Keratinocyte (primary cell): Measurements from ENCODE around the gene UGT1A6. TPM values are rescaled to one million over a fixed set of nuclear protein-coding genes. Genes with fewer than 3 reads are reported as not detected.

Experiments used
- DNase-seq: peaks from one replicate; pipeline ENCODE4 v3.0.0-alpha.2; 2011; ENCODE audit warnings: low read depth, missing footprints, low spot score
- FAIRE-seq: peaks from 2 replicates; lab custom pipeline; 2011; peaks lifted over from hg19 to GRCh38; lab: Jason Lieb, UNC
- H2AFZ ChIP-seq: 2 replicates; pipeline ENCODE4 v1.6.0; 2012; ENCODE audit warnings: low read length, control low read depth, inconsistent platforms; ENCODE audit not compliant: control insufficient read depth
- H3K27ac ChIP-seq: 2 replicates; pipeline ENCODE4 v1.5.1; 2011; ENCODE audit warnings: low read length; ENCODE audit not compliant: control insufficient read depth, insufficient read depth
- H3K27me3 ChIP-seq: 3 replicates; pipeline ENCODE4 v1.6.0; 2011; ENCODE audit warnings: low read length; ENCODE audit not compliant: control insufficient read depth, insufficient read depth; ENCODE audit errors: extremely low read depth
- H3K36me3 ChIP-seq, 2 experiments: 2 replicates in 1 of 2; 3 replicates in 1 of 2; pipeline ENCODE4 v1.5.1; 2011; ENCODE audit warnings: low read length in 2 of 2, mild to moderate bottlenecking in 1 of 2; ENCODE audit not compliant: control insufficient read depth in 2 of 2, insufficient read depth in 2 of 2; ENCODE audit errors: extremely low read depth in 1 of 2
- H3K4me1 ChIP-seq: 3 replicates; pipeline ENCODE4 v1.5.1; 2011; ENCODE audit warnings: low read length; ENCODE audit not compliant: control insufficient read depth, insufficient read depth; ENCODE audit errors: extremely low read depth
- H3K4me2 ChIP-seq: 3 replicates; pipeline ENCODE4 v1.6.0; 2011; ENCODE audit warnings: low read depth, low read length; ENCODE audit not compliant: control insufficient read depth, insufficient read depth; ENCODE audit errors: extremely low read depth
- H3K4me3 ChIP-seq, 3 experiments: fragments of 200-600 bp in 1 of 3; sonication (generic) in 1 of 3; 2 replicates in 2 of 3; 3 replicates in 1 of 3; pipeline ENCODE4 v1.5.1; 2011 to 2016; ENCODE audit warnings: low read length in 3 of 3, mild to moderate bottlenecking in 3 of 3, control low read depth in 2 of 3, inconsistent platforms in 1 of 3, low read depth in 1 of 3, mixed read lengths in 1 of 3, mixed run types in 1 of 3, moderate library complexity in 1 of 3; ENCODE audit not compliant: control insufficient read depth in 2 of 3, insufficient read depth in 2 of 3; ENCODE audit errors: extremely low read depth in 1 of 3
- H3K79me2 ChIP-seq: 2 replicates; pipeline ENCODE4 v1.6.0; 2012; ENCODE audit warnings: low read length; ENCODE audit not compliant: control insufficient read depth, insufficient read depth
- H3K9ac ChIP-seq: 3 replicates; pipeline ENCODE4 v1.6.0; 2011; ENCODE audit warnings: low read length; ENCODE audit not compliant: control insufficient read depth, insufficient read depth; ENCODE audit errors: extremely low read depth
- H3K9me1 ChIP-seq: 3 replicates; pipeline ENCODE4 v1.6.0; 2011; ENCODE audit warnings: low read length; ENCODE audit not compliant: control insufficient read depth, insufficient read depth; ENCODE audit errors: extremely low read depth
- H3K9me3 ChIP-seq: 2 replicates; pipeline ENCODE4 v1.5.1; 2012; ENCODE audit warnings: low read depth, low read length; ENCODE audit not compliant: control insufficient read depth
- H4K20me1 ChIP-seq: 3 replicates; pipeline ENCODE4 v1.6.0; 2011; ENCODE audit warnings: low read length; ENCODE audit not compliant: control insufficient read depth, insufficient read depth; ENCODE audit errors: extremely low read depth
- CTCF ChIP-seq, 3 experiments: IDR thresholded peaks in 1 of 3; conservative IDR thresholded peaks in 1 of 3; optimal IDR thresholded peaks in 1 of 3; 2 replicates in 2 of 3; 3 replicates in 1 of 3; pipeline versions ENCODE3 to v1.5.1; 2011; ENCODE audit warnings: low read length in 3 of 3, mild to moderate bottlenecking in 3 of 3, moderate library complexity in 2 of 3, control low read depth in 1 of 3, inconsistent platforms in 1 of 3; ENCODE audit not compliant: insufficient read depth in 2 of 3; ENCODE audit errors: extremely low read depth in 1 of 3
- EZH2 ChIP-seq: IDR thresholded peaks from one replicate; pipeline ENCODE4 v1.6.1; 2012; ENCODE audit warnings: inconsistent platforms, mild to moderate bottlenecking, low read length, moderate library complexity
- dilution Hi-C: fragments of 300-500 bp; cut with MboI; formaldehyde crosslinking; loops from one replicate; pipeline ENCODE4 v1.7.0; 2020; ENCODE audit warnings: low sequenced_read_pairs; ENCODE audit not compliant: extremely low pct_ligation_motif_present
- polyA plus RNA-seq, 5 experiments: library from polyadenylated mRNA; depleted of rRNA in 3 of 5; stranded (reverse) in 3 of 5; stranded (forward) in 1 of 5; unstranded in 1 of 5; fragments of >200 nt; gene quantifications; 1 replicate in 1 of 5; 2 replicates in 3 of 5; 3 replicates in 1 of 5; pipeline versions ENCODE4 v1.2.1 to v1.2.3, GENCODE V29; 2011 to 2012; ENCODE audit warnings: missing spikeins in 2 of 5, low read depth in 1 of 5, low replicate concordance in 1 of 5

The UGT1A6 gene
- polyA plus RNA-seq, 1 donor (not counting 4 experiments of a cell fraction or from before 2014, with no cell fraction given): 133 TPM

GRCh38 chr2:233791151-233791882 is 98.6 kb downstream of the UGT1A6 start:
- Histone ChIP-seq H3K4me2 (no peak overlapping the region), H3K36me3 (no peaks in the 10 kb centered on the region), H4K20me1 (no peaks in the 10 kb centered on the region), H3K9ac (no peak overlapping the region), H3K27ac (no peak overlapping the region), H3K9me3 (no peaks in the 10 kb centered on the region), H3K9me1 (no peaks in the 10 kb centered on the region), H3K4me1 (peaks cover 1% of the 10 kb centered on the region), H3K27me3 (no peaks in the 10 kb centered on the region), H2AFZ (no peak overlapping the region), H3K4me3 (no peak overlapping the region), H3K79me2 (no peaks in the 10 kb centered on the region)
- DNase-seq (no peak), FAIRE-seq (no peak)
- dilution Hi-C loops: no loop called here
- TF ChIP-seq EZH2 (no peak), CTCF (optimal IDR thresholded peaks at IDR 0.05 in 1 of 3, IDR thresholded peaks at IDR 0.05 in 1 of 3, conservative IDR thresholded peaks at IDR 0.05 in 1 of 3; ENCODE audit: extremely low read depth in 1 of 3, insufficient read depth in 2 of 3, low read length in 3 of 3) (no peak)

- Histone ChIP-seq H3K4me3 (no peak overlapping the region), H3K9me3 (no peaks in the 10 kb centered on the region), H2AFZ (no peak overlapping the region), H3K4me1 (peaks cover 4% of the 10 kb centered on the region), H3K27me3 (no peaks in the 10 kb centered on the region), H3K27ac (no peak overlapping the region), H3K4me2 (no peak overlapping the region), H3K36me3 (no peaks in the 10 kb centered on the region), H3K9ac (no peak overlapping the region), H4K20me1 (no peaks in the 10 kb centered on the region), H3K79me2 (no peaks in the 10 kb centered on the region), H3K9me1 (no peaks in the 10 kb centered on the region)
- TF ChIP-seq EZH2 (no peak), CTCF (optimal IDR thresholded peaks at IDR 0.05 in 1 of 3, IDR thresholded peaks at IDR 0.05 in 1 of 3, conservative IDR thresholded peaks at IDR 0.05 in 1 of 3; ENCODE audit: extremely low read depth in 1 of 3, insufficient read depth in 2 of 3, low read length in 3 of 3) (no peak)
- DNase-seq: no peak
- FAIRE-seq: no peak
- dilution Hi-C loops: no loop called here
Observed at GRCh38 chr2:233791883-233792329, 99.2 kb downstream of the UGT1A6 start.
